HCT116 (cell line): ENCODE data around the gene PLCB2. TPM values are rescaled to one million over a fixed set of nuclear protein-coding genes. Genes with fewer than 3 reads are reported as not detected.

Experiments used
- ATAC-seq: fragments of 200-7000 bp; cut with Tn5 transposase; 2 replicates; pipeline ENCODE4 v1.9.1; 2020; ENCODE audit warnings: mild to moderate bottlenecking, moderate library complexity
- BruUV-seq: library from RNA; stranded (reverse); fragments of 400-500 nt; replicated peaks from 2 replicates; lab custom pipeline; 2021; lab: Mats Ljungman, UMichigan
- CTCF ChIA-PET: fragments of 300-600 bp; sonication (Branson Sonifier 250); formaldehyde crosslinking; loops from one replicate; lab custom pipeline; 2021; ENCODE audit warnings: antibody characterized with exemption; lab: Charles Lee
- POLR2A ChIA-PET: fragments of 300-600, 350-600 bp; sonication (Branson Sonifier 250); formaldehyde crosslinking; loops from one replicate; lab custom pipeline; 2021; ENCODE audit warnings: antibody characterized with exemption; lab: Charles Lee
- RAD21 ChIA-PET, 2 experiments: fragments of 300-600 bp; sonication (Branson Sonifier 250); formaldehyde crosslinking; loops; one replicate each; lab custom pipeline; 2023; ENCODE audit warnings: low total read pairs in 2 of 2; ENCODE audit not compliant: uncharacterized antibody in 2 of 2, unreplicated experiment in 2 of 2, low non-redundant PET in 1 of 2; lab: Charles Lee
- DNase-seq: peaks from one replicate; pipeline ENCODE4 v3.0.0-alpha.2; 2010; ENCODE audit warnings: low read depth, low spot score
- H2AFZ ChIP-seq: fragments of 200-600 bp; shearing (Covaris generic), sonication (generic); 2 replicates; pipeline ENCODE4 v1.6.1; 2017; ENCODE audit warnings: low read depth, mixed run types, mixed read lengths, antibody characterized with exemption, low read length; ENCODE audit not compliant: poor library complexity, severe bottlenecking
- H3K27ac ChIP-seq: 2 replicates; pipeline ENCODE4 v1.5.1; 2012; ENCODE audit warnings: low read depth, low read length
- H3K27me3 ChIP-seq: fragments of 200-600 bp; sonication (generic); 2 replicates; pipeline ENCODE4 v1.6.1; 2016; ENCODE audit warnings: mixed run types, low read length, mixed read lengths; ENCODE audit not compliant: insufficient read depth
- H3K36me3 ChIP-seq, 2 experiments: fragments of 200-500 bp in 1 of 2; fragments of 200-600 bp in 1 of 2; sonication (Bioruptor generic) in 1 of 2; sonication (generic) in 1 of 2; 2 replicates each; pipeline versions ENCODE4 v1.5.1 to v1.6.1; 2014 to 2016; ENCODE audit warnings: low read length in 2 of 2, inconsistent platforms in 1 of 2, mixed read lengths in 1 of 2, mixed run types in 1 of 2; ENCODE audit not compliant: insufficient read depth in 2 of 2, control insufficient read depth in 1 of 2
- H3K4me1 ChIP-seq, 2 experiments: fragments of 200-600 bp in 1 of 2; sonication (generic) in 1 of 2; 2 replicates each; pipeline versions ENCODE4 v1.5.1 to v1.6.1; 2012 to 2017; ENCODE audit warnings: low read length in 2 of 2, inconsistent platforms in 1 of 2, mild to moderate bottlenecking in 1 of 2, mixed read lengths in 1 of 2, mixed run types in 1 of 2, moderate library complexity in 1 of 2; ENCODE audit not compliant: insufficient read depth in 2 of 2, control insufficient read depth in 1 of 2
- H3K4me2 ChIP-seq: fragments of 200-600 bp; sonication (generic); 2 replicates; pipeline ENCODE4 v1.6.1; 2017; ENCODE audit warnings: mixed run types, low read length, mixed read lengths
- H3K4me3 ChIP-seq, 2 experiments: fragments of 200-600 bp in 1 of 2; sonication (generic) in 1 of 2; replicated peaks in 1 of 2; 2 replicates each; pipeline ENCODE4 v1.5.1; 2011 to 2016; ENCODE audit warnings: low read length in 2 of 2, control low read depth in 1 of 2, low read depth in 1 of 2, mild to moderate bottlenecking in 1 of 2, mixed read lengths in 1 of 2, mixed run types in 1 of 2
- H3K79me2 ChIP-seq: fragments of 200-600 bp; sonication (generic); 2 replicates; pipeline ENCODE4 v1.6.1; 2017; ENCODE audit warnings: mild to moderate bottlenecking, mixed run types, low read length, moderate library complexity, mixed read lengths; ENCODE audit not compliant: insufficient read depth
- H3K9ac ChIP-seq: fragments of 200-600 bp; sonication (generic); 2 replicates; pipeline ENCODE4 v1.6.1; 2016; ENCODE audit warnings: low read length, mixed read lengths
- H3K9me2 ChIP-seq: fragments of 200-600 bp; sonication (generic), shearing (Covaris generic); 2 replicates; pipeline ENCODE4 v1.6.1; 2017; ENCODE audit warnings: mixed run types, mild to moderate bottlenecking, moderate library complexity; ENCODE audit not compliant: insufficient read depth
- H3K9me3 ChIP-seq, 2 experiments: fragments of 200-500 bp in 1 of 2; fragments of 200-600 bp in 1 of 2; sonication (Bioruptor generic) in 1 of 2; sonication (generic) in 1 of 2; 2 replicates each; pipeline ENCODE4 v1.6.1; 2014 to 2017; ENCODE audit warnings: low read length in 2 of 2, mixed read lengths in 2 of 2, inconsistent platforms in 1 of 2, low read depth in 1 of 2, mild to moderate bottlenecking in 1 of 2, mixed run types in 1 of 2, moderate library complexity in 1 of 2; ENCODE audit not compliant: control insufficient read depth in 1 of 2, insufficient read depth in 1 of 2
- H4K20me1 ChIP-seq: fragments of 200-600 bp; sonication (generic), shearing (Covaris generic); 2 replicates; pipeline ENCODE4 v1.6.1; 2017; ENCODE audit warnings: mixed run types, mild to moderate bottlenecking, moderate library complexity; ENCODE audit not compliant: insufficient read depth
- CBX3 ChIP-seq: IDR thresholded peaks from 2 replicates; pipeline ENCODE4 v1.6.1; 2012; ENCODE audit warnings: low read depth
- ELF1 ChIP-seq: IDR thresholded peaks from 2 replicates; pipeline ENCODE4 v1.6.1; 2012; ENCODE audit warnings: low read depth, borderline replicate concordance
- EZH2 ChIP-seq: fragments of 200-600 bp; sonication (generic); IDR thresholded peaks from 2 replicates; pipeline ENCODE4 v1.6.1; 2017; ENCODE audit warnings: antibody characterized with exemption, mixed run types
- EZH2phosphoT487 ChIP-seq: fragments of 200-600 bp; IDR thresholded peaks from 2 replicates; pipeline ENCODE4 v1.6.1; 2018; ENCODE audit warnings: antibody characterized with exemption, borderline replicate concordance
- SRF ChIP-seq: IDR thresholded peaks from 2 replicates; pipeline ENCODE4 v1.6.1; 2012; ENCODE audit warnings: low read depth
- ZFX ChIP-seq: fragments of 450-650 bp; IDR thresholded peaks from 2 replicates; pipeline ENCODE4 v1.6.1; 2017
- intact Hi-C: fragments of 100-400 bp; cut with micrococcal nuclease; formaldehyde crosslinking; loops from 2 replicates; pipeline ENCODE4 v1.10.0; 2022
- total RNA-seq: library from RNA; stranded (reverse); gene quantifications from one replicate; pipeline ENCODE4 v1.2.1, GENCODE V29; 2021; ENCODE audit not compliant: unreplicated experiment
- TF ChIP-seq, protein P1 (sequence below): IDR thresholded peaks from 2 replicates; pipeline ENCODE4 v1.6.1; 2012

The PLCB2 gene
- total RNA-seq, 1 experiment from 2014 or later: 2.8 TPM

DNA sequence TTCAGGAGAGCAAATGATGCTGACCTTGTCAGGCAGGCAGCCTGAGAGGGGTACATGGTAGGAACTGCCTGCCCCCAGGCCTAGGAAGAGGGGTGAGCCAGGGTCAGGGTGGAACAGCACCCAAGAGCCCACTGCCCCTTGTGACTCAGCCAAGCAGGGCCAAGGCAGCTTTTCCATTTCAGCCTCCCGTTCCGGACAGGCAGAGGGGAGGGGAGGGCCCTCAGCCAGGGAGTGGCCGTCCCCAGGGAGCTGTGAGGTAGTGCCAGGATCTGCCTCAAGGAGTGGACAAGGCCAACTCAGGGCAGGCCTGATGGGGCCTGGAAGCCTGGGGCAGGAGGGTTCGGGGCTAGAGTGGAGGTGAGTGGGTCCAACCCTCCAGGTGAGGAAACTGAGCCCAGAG is 19.8 kb downstream of the PLCB2 start:
- H3K79me2 ChIP-seq: no peaks in the 10 kb centered on the region
- CTCF ChIA-PET: interaction anchor here (0.5 to 2.9 kb wide), 5 partner anchors 9 to 133 kb away, joined by 3 to 24 read pairs (median 6); no protein-coding TSS in a partner anchor
- no peak overlapping the region for H3K4me3 ChIP-seq
- peak overlapping the region; percentile 19; the same call in 1 of the 2 replicates for H3K4me2 ChIP-seq
- no peak overlapping the region for H3K9ac ChIP-seq
- no peaks in the 10 kb centered on the region for H4K20me1 ChIP-seq
- POLR2A ChIA-PET: no interaction called here
- H3K9me3 ChIP-seq: no peaks in the 10 kb centered on the region
- H3K27me3 ChIP-seq: no peaks in the 10 kb centered on the region
- RAD21 ChIA-PET: no interaction called here
- no TSS peak for BruUV-seq
- H2AFZ ChIP-seq: no peak overlapping the region
- no peaks in the 10 kb centered on the region for H3K36me3 ChIP-seq
- H3K9me2 ChIP-seq: no peaks in the 10 kb centered on the region
- H3K4me1 ChIP-seq: peaks cover 59 to 72% of the 10 kb centered on the region in 2 experiments
- no peak for ATAC-seq
- no peak for DNase-seq
- H3K27ac ChIP-seq: no peak overlapping the region
- intact Hi-C loops: no loop called here
- TF ChIP-seq CBX3: no peak
- TF ChIP-seq, protein P1, sequence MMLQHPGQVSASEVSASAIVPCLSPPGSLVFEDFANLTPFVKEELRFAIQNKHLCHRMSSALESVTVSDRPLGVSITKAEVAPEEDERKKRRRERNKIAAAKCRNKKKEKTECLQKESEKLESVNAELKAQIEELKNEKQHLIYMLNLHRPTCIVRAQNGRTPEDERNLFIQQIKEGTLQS: no peak

DNA sequence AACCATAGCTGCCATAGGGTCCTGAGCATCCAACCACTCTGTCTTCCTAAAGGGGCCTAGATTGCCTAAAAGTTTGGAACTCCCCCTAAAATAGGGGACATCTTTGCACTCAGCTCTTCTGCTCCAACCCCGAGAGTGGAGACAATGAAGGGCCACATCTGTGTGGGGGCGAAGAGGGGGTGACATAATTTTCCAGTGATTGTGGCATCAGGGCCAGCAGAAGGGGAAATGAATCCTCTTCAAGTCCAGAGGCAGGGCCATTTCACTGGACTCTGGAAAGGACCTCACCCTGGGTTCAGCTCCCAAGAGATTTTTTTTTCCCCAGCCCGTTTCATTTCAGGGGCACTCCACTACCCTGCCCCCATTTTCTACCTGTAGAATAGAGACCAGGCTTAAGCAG is 20.2 kb downstream of the PLCB2 start:
- DNase-seq (no peak), ATAC-seq (no peak)
- Histone ChIP-seq H3K27me3 (no peaks in the 10 kb centered on the region), H3K4me2 (no peak overlapping the region), H3K27ac (no peak overlapping the region), H3K4me3 (no peak overlapping the region), H4K20me1 (no peaks in the 10 kb centered on the region), H3K9me2 (no peaks in the 10 kb centered on the region), H3K4me1 (peaks cover 59 to 77% of the 10 kb centered on the region in 2 experiments), H3K9me3 (no peaks in the 10 kb centered on the region), H3K9ac (no peak overlapping the region), H2AFZ (no peak overlapping the region), H3K79me2 (no peaks in the 10 kb centered on the region), H3K36me3 (no peaks in the 10 kb centered on the region)
- POLR2A ChIA-PET: interaction anchor here (0.7 kb wide), 1 partner anchor 1044 kb away, joined by 3 read pairs; no protein-coding TSS in a partner anchor
- RAD21 ChIA-PET: no interaction called here
- BruUV-seq: no TSS peak
- intact Hi-C loops: no loop called here
- CTCF ChIA-PET: interaction anchor here (1.0 to 2.9 kb wide), 5 partner anchors 9 to 133 kb away, joined by 3 to 24 read pairs (median 6); no protein-coding TSS in a partner anchor
- TF ChIP-seq EZH2phosphoT487: no peak
- TF ChIP-seq ELF1: no peak
- TF ChIP-seq ZFX: no peak
- TF ChIP-seq EZH2: no peak
- no peak for TF ChIP-seq SRF
